Tongue (tissue), 2 donors: ENCODE data around the gene KLK2. TPM values are rescaled to one million over a fixed set of nuclear protein-coding genes. Genes with fewer than 3 reads are reported as not detected.

Experiments
- DNase-seq: peaks from one replicate; pipeline ENCODE4 v3.0.0-alpha.2; 2015
- total RNA-seq: library from RNA; depleted of rRNA; stranded (reverse); fragments of >200 nt; gene quantifications from one replicate; pipeline ENCODE4 v1.2.3, GENCODE V29; 2014

The KLK2 gene
- total RNA-seq: not detected

GRCh38 chr19:50873056-50873455 is at the start of gene KLK2:
TSS of gene KLK2 (plus strand) at chr19:50873439. CDS start at chr19:50873474, 35 bp downstream.
- DNase-seq: no peak

GRCh38 chr19:50826492-50827240 is 46.6 kb upstream of the KLK2 start:
- no peak for DNase-seq

- no peak for DNase-seq
These were observed 45.8 kb upstream of the KLK2 start for GRCh38 chr19:50827476-50827875.

GRCh38 chr19:50829801-50830200 is 43.4 kb upstream of the KLK2 start:
- DNase-seq: no peak

- DNase-seq: no peak
These were observed 42.8 kb upstream of the KLK2 start for GRCh38 chr19:50830266-50831025.

- DNase-seq: no peak
These were observed 42.2 kb upstream of the KLK2 start for GRCh38 chr19:50831026-50831396.

GRCh38 chr19:50832666-50833065 is 40.6 kb upstream of the KLK2 start:
- no peak for DNase-seq

GRCh38 chr19:50833117-50833801 is 40.0 kb upstream of the KLK2 start, which contains the start of gene KLK15:
TSS of gene KLK15 (minus strand) at chr19:50833574. CDS start at chr19:50831492, 2,082 bp downstream.
- no peak for DNase-seq

- DNase-seq: no peak
These were observed 39.5 kb upstream of the KLK2 start for GRCh38 chr19:50833802-50834167.

- DNase-seq: peak; percentile 6
These were observed 38.0 kb upstream of the KLK2 start for GRCh38 chr19:50835103-50835784.

- DNase-seq: peak; percentile 63
These were observed 37.3 kb upstream of the KLK2 start for GRCh38 chr19:50835785-50836542.

GRCh38 chr19:50836543-50837195 is 36.6 kb upstream of the KLK2 start:
- no peak for DNase-seq

GRCh38 chr19:50837300-50837699 is 35.9 kb upstream of the KLK2 start:
- no peak for DNase-seq

- DNase-seq: no peak
These were observed 35.0 kb upstream of the KLK2 start for GRCh38 chr19:50838239-50838638.

- no peak for DNase-seq
These were observed 33.3 kb upstream of the KLK2 start for GRCh38 chr19:50839712-50840655.

- no peak for DNase-seq
These were observed 31.1 kb upstream of the KLK2 start for GRCh38 chr19:50842130-50842529.

GRCh38 chr19:50843205-50843604 is 30.0 kb upstream of the KLK2 start:
- DNase-seq: no peak

- no peak for DNase-seq
These were observed 29.5 kb upstream of the KLK2 start for GRCh38 chr19:50843701-50844221.

GRCh38 chr19:50844296-50844935 is 28.8 kb upstream of the KLK2 start:
- no peak for DNase-seq
